ENCODE measurements around the gene GGACT.
"Not testable (repeated sequence)": the region's sequence is repeated elsewhere in the genome, so short reads cannot be mapped to it uniquely, and the experiment has no call there.

Gene GGACT

GRCh38 chr13:100588331-100589177 lies at the start of gene GGACT:
Gene GGACT, minus strand, starts transcription at chr13:100588789. Its CDS starts 56,198 bp downstream, at chr13:100532591.
- DNase-seq (ENCODE audit: low read depth, low spot score), result peak; percentile 66

GRCh38 chr13:100637796-100638195 lies 49.2 kb upstream of the GGACT start:
- DNase-seq (ENCODE audit: low read depth, low spot score), result no peak

DNA sequence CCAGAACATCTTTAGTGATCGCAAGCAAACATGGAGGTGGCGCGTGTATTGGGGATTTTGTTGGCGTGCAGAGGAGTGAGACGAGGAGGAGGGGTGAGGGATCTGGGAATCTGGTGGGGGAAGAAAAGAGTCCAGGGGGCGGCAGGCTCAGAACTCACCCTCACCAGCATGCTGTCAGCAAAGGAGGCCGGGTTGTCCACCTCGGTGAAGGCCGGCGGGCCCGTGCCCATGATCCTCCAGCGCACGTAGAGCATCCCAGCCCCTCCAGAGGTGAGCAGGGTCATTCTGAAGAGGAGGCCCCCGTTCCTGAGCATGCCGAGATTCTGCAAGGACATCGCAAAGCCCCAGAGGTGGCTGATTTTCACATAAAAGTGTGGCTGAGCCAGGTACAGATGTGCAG lies 48.8 kb upstream of the GGACT start:
- DNase-seq (ENCODE audit: low read depth, low spot score), result no peak

GRCh38 chr13:100636441-100636840 lies 47.9 kb upstream of the GGACT start:
- DNase-seq (ENCODE audit: low read depth, low spot score), result no peak

DNA sequence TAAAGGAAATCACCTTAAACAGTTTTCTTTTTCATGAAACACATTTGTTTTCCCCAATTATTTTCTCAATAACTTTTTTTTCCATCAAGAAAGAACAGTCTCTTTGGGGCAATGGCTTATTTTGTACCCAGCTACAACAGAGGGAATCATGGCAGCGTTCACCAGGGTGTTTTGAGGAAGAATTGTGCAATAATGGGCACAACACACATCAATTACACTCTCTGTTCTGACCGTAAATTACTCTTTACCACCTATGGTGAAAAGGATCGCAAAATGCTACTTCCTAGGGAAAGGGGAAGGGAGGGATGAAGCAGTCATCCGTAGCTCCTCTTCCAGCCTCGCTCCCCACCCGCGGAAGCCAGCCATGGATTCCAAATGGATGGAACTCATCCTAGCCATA lies 47.4 kb upstream of the GGACT start:
- no peak for DNase-seq (ENCODE audit: low read depth, low spot score)

DNA sequence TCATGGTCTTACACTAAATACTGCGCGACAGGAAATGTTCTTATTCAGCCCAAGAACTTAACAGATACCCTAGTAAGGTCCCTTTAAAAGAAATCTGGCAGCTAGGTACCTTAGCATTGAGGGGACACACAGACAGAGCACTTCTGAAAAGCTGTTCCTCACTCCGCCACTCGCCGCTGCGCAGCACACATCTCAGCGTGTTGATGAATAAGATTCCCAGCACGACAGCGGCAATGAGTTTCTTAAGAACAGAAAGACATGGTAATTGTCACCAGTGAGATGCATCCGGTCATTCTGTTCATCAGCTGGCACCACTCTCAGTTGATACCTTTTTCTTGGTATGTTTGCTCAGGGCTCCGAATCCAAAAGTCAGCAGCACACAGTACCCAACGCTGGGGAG lies 46.1 kb upstream of the GGACT start:
- DNase-seq (ENCODE audit: low read depth, low spot score), result no peak

GRCh38 chr13:100633461-100633860 lies 44.9 kb upstream of the GGACT start:
- DNase-seq (ENCODE audit: low read depth, low spot score), result no peak

- DNase-seq (ENCODE audit: low read depth, low spot score), result no peak
Observed at GRCh38 chr13:100630555-100630954, 42.0 kb upstream of the GGACT start.

- DNase-seq (ENCODE audit: low read depth, low spot score), result no peak
Observed at GRCh38 chr13:100627120-100627519, 38.5 kb upstream of the GGACT start.

GRCh38 chr13:100625447-100625846 lies 36.9 kb upstream of the GGACT start:
- no peak for DNase-seq (ENCODE audit: low read depth, low spot score)

- DNase-seq (ENCODE audit: low read depth, low spot score), result no peak
Observed at GRCh38 chr13:100620792-100621191, 32.2 kb upstream of the GGACT start.

GRCh38 chr13:100619940-100620339 lies 31.4 kb upstream of the GGACT start:
- no peak for DNase-seq (ENCODE audit: low read depth, low spot score)

- not testable (repeated sequence) for DNase-seq (ENCODE audit: low read depth, low spot score)
Observed at GRCh38 chr13:100618897-100619296, 30.3 kb upstream of the GGACT start.

DNA sequence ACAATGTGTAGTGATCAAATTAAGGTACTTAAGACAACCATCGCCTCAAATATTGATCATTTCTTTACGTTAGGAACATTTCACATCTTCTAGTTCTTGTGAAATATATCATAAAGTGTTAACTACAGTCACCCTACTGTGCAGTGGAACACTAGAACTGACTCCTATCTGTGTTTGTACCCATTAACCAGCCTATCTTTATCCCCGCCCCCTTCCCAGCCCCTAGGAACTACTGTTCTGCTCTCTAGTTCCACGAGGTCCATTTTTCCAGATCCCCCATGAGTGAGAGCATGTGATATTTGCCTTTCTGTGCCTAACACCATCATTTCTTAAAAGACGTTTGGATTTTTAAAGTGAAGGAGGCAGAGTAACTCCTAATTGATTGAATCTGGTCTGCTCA lies 24.4 kb upstream of the GGACT start:
- DNase-seq (ENCODE audit: low read depth, low spot score), result no peak

DNA sequence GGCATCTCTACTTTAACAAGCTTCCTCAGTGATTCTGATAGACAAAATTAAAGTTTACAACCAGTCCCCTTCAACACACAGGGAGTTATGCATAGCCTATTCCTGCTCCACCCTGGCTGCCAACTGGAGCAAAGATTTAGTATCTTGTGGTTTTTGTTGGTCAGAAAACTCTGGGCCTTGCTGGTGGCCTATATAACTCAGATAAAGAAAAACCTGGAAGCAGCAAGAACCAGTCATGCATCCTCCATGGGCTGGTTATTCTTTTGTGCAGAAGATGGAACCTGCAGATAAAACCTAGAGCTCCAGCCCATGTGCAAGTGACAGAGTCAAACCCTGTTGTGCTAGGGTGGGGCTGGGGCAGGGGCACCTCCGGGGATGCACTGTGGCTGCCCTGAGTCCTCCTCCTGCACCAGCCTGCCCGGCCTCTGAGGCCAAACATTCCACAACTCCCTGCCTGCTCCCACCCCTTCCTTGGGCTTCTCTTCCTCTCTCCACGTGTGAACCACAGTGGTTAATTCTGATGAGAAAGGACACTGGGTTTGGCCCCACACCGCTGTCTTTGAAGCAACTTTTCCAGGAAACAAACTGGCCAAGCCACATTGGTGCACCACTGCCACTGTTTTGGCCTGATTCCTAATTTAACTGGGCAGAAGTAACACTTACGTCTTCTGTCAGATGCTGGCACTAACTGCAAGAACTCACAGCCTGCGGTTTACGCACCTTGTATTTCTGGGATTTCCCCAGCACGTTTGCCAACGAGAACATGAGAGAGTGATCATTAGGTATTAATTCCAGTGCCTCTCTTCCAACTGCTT lies 23.3 kb upstream of the GGACT start:
- no peak for DNase-seq (ENCODE audit: low read depth, low spot score)

DNA sequence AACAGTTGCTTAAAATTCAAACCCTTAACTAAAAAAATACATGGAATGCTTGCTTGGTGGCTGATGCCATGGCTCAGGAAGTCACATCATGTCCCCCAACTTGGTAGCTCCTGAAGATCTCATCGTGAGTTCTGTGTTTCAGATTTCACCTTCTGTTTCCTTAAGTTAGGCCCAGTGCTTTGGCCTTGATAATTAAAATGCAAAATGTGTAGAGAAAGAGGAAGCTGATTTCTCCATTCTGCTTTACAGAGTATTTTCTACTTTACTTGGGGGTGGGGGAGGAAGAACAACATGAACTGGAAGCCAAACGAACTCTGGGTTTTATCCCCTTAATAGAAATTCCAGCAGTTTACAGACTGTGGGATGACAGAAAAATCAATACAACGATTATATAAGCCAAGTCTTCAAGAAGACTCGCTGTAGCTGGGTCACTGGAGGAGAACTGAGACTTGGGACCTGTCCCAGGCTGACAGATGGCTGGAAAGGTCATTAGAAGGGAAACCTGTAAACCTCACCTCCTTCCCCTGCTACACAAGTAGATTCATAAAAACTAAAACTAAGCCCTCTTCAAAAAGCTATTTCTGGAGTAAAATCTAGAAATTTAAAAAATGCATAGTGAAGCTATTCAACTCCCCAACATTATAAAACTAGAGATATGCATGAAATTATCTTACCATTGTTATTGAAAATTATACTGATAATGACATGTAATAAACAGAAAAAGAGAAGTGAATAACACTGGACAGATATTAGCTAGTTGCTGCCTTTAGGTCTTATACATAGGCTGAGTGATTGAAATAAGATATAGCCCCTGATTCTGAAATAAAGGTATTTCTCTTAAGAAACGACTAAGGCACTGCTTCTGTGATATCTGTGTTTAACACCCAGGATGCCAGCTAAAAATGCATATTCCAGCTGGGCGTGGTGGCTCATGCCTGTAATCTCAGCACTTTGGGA lies 22.1 kb upstream of the GGACT start:
- no peak for DNase-seq (ENCODE audit: low read depth, low spot score)

DNA sequence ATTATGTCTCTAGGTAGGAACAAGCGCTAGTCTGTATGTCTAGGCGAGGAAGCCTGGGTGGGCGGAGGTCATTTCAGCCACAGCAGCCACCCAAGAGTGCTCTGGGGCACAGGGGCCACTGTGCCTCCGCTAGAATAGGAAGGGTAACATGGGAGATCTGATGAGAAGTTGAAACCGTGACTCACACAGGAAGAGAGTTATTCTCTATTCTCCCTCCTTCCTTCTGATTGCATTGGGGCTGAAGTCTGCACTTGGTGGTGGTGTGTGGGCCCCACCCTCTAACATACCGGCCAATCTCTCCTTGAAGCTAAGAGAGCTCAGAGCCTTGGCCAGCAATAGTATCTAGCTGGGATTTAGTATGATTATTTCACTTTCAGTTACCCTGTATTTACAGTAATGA lies 20.3 kb upstream of the GGACT start:
- DNase-seq (ENCODE audit: low read depth, low spot score), result no peak

DNA sequence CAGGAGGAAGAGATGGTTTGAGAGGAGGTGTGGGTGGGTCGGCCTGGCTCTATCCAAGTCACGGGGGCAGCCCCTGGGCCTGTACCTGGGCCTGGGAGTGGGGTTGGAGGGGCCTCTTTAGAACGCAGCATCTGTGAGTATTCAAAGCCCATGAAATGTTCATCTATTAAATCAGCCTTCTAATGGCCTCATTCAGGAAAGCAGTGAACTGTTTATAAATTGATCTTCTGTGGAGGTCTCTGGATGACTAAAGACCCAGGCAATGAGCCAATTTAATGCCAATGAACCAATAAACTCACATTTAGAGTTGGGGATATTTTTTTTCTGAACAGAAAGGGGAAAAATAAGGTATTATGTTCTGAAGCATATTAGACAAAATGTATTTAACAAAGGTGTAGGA lies 19.9 kb upstream of the GGACT start:
- no peak for DNase-seq (ENCODE audit: low read depth, low spot score)

GRCh38 chr13:100604918-100605710 lies 16.5 kb upstream of the GGACT start:
- no peak for DNase-seq (ENCODE audit: low read depth, low spot score)

DNA sequence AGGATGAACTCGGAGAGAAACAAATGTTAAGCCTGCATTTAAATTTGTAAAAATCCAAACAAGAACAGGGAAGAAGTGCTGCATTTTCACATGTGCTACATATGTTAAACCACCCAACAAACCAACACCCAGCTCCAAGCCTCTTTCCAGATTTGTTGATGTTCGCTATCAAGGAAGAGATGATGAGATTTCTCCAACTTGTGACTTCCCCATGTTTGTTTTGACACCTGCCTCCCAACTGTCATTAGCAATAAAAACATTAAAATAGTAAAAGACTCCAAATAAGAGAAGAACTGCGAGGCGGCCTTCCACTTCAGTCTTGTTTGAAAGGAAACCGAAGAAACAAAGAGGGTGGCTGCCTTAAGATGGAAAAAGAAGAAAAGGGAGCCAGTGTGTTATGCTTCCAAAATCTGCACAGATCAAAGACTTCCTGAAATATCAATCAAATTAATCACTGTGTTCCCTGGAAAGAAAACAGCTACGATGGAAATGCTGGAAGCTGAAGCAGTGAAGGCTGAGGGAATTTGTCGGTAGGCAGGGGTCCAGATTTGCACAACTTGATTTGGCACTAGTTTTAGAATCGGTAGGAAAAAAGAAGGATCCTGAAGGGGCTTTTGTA lies 14.0 kb upstream of the GGACT start:
- DNase-seq (ENCODE audit: low read depth, low spot score), result no peak
